Ovary (tissue), 9 donors: ENCODE results near the gene OR51D1. TPM values are rescaled to one million over a fixed set of nuclear protein-coding genes. Genes with fewer than 3 reads are reported as not detected.

Experiments
- DNase-seq, 5 donors: peaks; one replicate each; pipeline ENCODE4 v3.0.0-alpha.2; 2019 to 2020
- H3K27ac ChIP-seq, 2 donors: fragments of 200-600 bp; one replicate each; pipeline versions ENCODE4 v1.5.1 to v1.8.0; 2019 to 2022
- H3K27me3 ChIP-seq: fragments of 200-600 bp; one replicate; pipeline ENCODE4 v1.8.0; 2022
- H3K36me3 ChIP-seq: fragments of 200-600 bp; sonication (generic); one replicate; pipeline ENCODE4 v1.5.1; 2019
- H3K4me1 ChIP-seq: one replicate; pipeline ENCODE4 v1.8.1; 2013; ENCODE audit warnings: mild to moderate bottlenecking, moderate library complexity; ENCODE audit not compliant: insufficient read depth
- H3K4me3 ChIP-seq: fragments of 200-600 bp; sonication (generic); one replicate; pipeline ENCODE4 v1.5.1; 2017
- H3K9me3 ChIP-seq, 2 donors: fragments of 200-600 bp in 1 of 2; sonication (generic) in 1 of 2; one replicate each; pipeline versions ENCODE4 v1.5.1 to v1.8.1; 2013 to 2019; ENCODE audit warnings: mild to moderate bottlenecking in 1 of 2, moderate library complexity in 1 of 2
- CTCF ChIP-seq, 3 donors: fragments of 450-650 bp in 2 of 3; fragments of 200-600 bp in 1 of 3; IDR thresholded peaks; one replicate each; pipeline versions ENCODE4 v1.5.1 to v1.8.0; 2016 to 2022; ENCODE audit warnings: antibody characterized with exemption in 3 of 3, mild to moderate bottlenecking in 1 of 3
- EP300 ChIP-seq: sonication (generic); formaldehyde crosslinking; IDR thresholded peaks from one replicate; pipeline ENCODE4 v1.6.1; 2017; ENCODE audit warnings: antibody characterized with exemption
- POLR2A ChIP-seq: fragments of 450-650 bp; IDR thresholded peaks from one replicate; pipeline ENCODE4 v1.6.1; 2017; ENCODE audit warnings: antibody characterized with exemption, mild to moderate bottlenecking, moderate library complexity
- WGBS, 3 donors: extraction: QIAGEN DNeasy Blood & Tissue Kit in 1 of 3; methylation state at CpG; one replicate each; pipeline versions ENCODE4 v1.1.5 to v1.1.7; 2013 to 2017; 5-methylcytosine and 5-hydroxymethylcytosine counted together
- intact Hi-C, 4 donors: fragments of 100-400 bp; cut with DNase I; formaldehyde crosslinking; loops; one replicate each; pipeline versions ENCODE4 v1.11.0 to v1.15.1; 2022 to 2023
- polyA plus RNA-seq, 2 donors: library from polyadenylated mRNA; stranded (reverse); fragments of 200-250 nt in 1 of 2; fragments of 350-450 nt in 1 of 2; fragmentation: Illumina TruSeq in 1 of 2; extraction: RNeasy Lipid Tissue Mini Kit (QIAGEN cat#74804) in 1 of 2; gene quantifications; one replicate each; pipeline ENCODE4 v1.2.3, GENCODE V29; 2013 to 2014
- total RNA-seq, 7 donors: library from RNA; depleted of rRNA in 2 of 7; stranded (reverse); fragments of >200 nt in 2 of 7; fragmentation: NEBNext Ultra II Directional in 3 of 7; extraction: Animal tissue kit (Norgen Biotek cat#: 25700) in 3 of 7; gene quantifications; one replicate each; pipeline versions ENCODE4 v1.1.0 to v1.2.4, GENCODE V29; 2016 to 2023
- donor health status: DM: no; HTN: no; CAD: no; lungs with moderate emphysema.
- donor health status: DM: no; HTN: no; CAD: no.
- donor health status: Bipolar disorder and iron deficiency.
- donor health status: DM: yes; HTN: yes; CAD: no.
- donor health status: DM: no; HTN: no; CAD: no.
- donor health status: DM: yes; HTN: yes; CAD: no.

The OR51D1 gene
- total and polyA plus RNA-seq, 9 donors = not detected

GRCh38 chr11:4672470-4672869, 35.2 kb downstream of the OR51D1 start:
- Histone ChIP-seq H3K27me3 (no peaks in the 10 kb centered on the region), H3K4me1 (peaks cover 4% of the 10 kb centered on the region), H3K36me3 (no peaks in the 10 kb centered on the region), H3K9me3 (no peaks in the 10 kb centered on the region), H3K4me3 (no peak overlapping the region), H3K27ac (no peak overlapping the region)
- no peak for TF ChIP-seq CTCF (IDR thresholded peaks at IDR 0.05)
- TF ChIP-seq EP300 = no peak
- no peak for TF ChIP-seq POLR2A
- WGBS, 3 donors = 15 to 34% (median 19%) methylated on average over 3 of the region's 3 CpGs
- intact Hi-C loops = no loop called here
- DNase-seq = no peak

- Histone ChIP-seq H3K27me3 (no peaks in the 10 kb centered on the region), H3K9me3 (no peaks in the 10 kb centered on the region), H3K27ac (no peak overlapping the region), H3K4me3 (no peak overlapping the region), H3K36me3 (no peaks in the 10 kb centered on the region), H3K4me1 (peaks cover 4% of the 10 kb centered on the region)
- DNase-seq = no peak
- WGBS, 3 donors = 64 to 79% (median 75%) methylated on average over 2 of the region's 2 CpGs
- TF ChIP-seq EP300 (no peak), CTCF (IDR thresholded peaks at IDR 0.05) (no peak), POLR2A (no peak)
- intact Hi-C loops = no loop called here
These were observed 36.5 kb downstream of the OR51D1 start for GRCh38 chr11:4673781-4674180.

- Histone ChIP-seq H3K4me3 (no peak overlapping the region), H3K27me3 (no peaks in the 10 kb centered on the region), H3K36me3 (no peaks in the 10 kb centered on the region), H3K9me3 (no peaks in the 10 kb centered on the region), H3K27ac (no peak overlapping the region), H3K4me1 (no peaks in the 10 kb centered on the region)
- TF ChIP-seq POLR2A = no peak
- TF ChIP-seq CTCF (IDR thresholded peaks at IDR 0.05) = no peak
- TF ChIP-seq EP300 = no peak
- intact Hi-C loops = no loop called here
- DNase-seq = no peak
- WGBS, 3 donors = 68 to 85% (median 78%) methylated on average over 2 of the region's 2 CpGs
These were observed 40.7 kb downstream of the OR51D1 start for GRCh38 chr11:4677948-4678347.

GRCh38 chr11:4680341-4680740, 43.1 kb downstream of the OR51D1 start:
- Histone ChIP-seq H3K36me3 (no peaks in the 10 kb centered on the region), H3K4me1 (no peaks in the 10 kb centered on the region), H3K9me3 (no peaks in the 10 kb centered on the region), H3K27ac (no peak overlapping the region), H3K4me3 (no peak overlapping the region), H3K27me3 (no peaks in the 10 kb centered on the region)
- WGBS, 3 donors = 48 to 53% (median 50%) methylated on average over 3 of the region's 3 CpGs
- TF ChIP-seq EP300 (no peak), POLR2A (no peak), CTCF (IDR thresholded peaks at IDR 0.05) (no peak)
- DNase-seq = no peak
- intact Hi-C loops = no loop called here
